ENCODE data around the gene AATF.

DNA sequence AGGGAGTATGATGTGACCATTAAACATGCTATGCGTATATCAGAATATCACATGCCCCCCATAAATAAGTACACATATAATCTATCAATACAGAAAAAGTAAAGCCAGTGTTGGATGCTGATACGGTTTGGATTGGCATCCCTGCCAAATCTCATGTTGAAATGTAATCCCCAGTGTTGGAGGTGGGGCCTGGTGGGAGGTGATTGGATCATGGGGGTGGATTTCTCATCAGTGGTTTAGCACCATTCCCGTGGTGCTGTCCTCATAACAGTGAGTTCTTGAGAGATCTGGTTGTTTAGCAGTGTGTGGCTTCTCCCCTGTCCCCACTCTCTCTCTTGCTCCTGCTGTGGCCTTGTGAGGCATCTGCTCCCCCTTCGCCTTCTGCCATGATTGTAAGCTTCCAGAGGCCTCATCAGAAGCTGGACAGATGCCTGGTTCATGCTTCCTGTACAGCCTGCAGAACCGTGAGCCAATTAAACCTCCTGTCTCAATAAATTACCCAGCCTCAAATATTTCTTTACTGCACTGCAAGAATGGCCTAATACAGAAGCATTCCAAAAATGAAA lies 88.9 kb downstream of the AATF start:
- no peak for TF ChIP-seq NR2C2 (CRISPR knock-in tag; IDR thresholded peaks at IDR 0.05)
- TF ChIP-seq, protein P1, sequence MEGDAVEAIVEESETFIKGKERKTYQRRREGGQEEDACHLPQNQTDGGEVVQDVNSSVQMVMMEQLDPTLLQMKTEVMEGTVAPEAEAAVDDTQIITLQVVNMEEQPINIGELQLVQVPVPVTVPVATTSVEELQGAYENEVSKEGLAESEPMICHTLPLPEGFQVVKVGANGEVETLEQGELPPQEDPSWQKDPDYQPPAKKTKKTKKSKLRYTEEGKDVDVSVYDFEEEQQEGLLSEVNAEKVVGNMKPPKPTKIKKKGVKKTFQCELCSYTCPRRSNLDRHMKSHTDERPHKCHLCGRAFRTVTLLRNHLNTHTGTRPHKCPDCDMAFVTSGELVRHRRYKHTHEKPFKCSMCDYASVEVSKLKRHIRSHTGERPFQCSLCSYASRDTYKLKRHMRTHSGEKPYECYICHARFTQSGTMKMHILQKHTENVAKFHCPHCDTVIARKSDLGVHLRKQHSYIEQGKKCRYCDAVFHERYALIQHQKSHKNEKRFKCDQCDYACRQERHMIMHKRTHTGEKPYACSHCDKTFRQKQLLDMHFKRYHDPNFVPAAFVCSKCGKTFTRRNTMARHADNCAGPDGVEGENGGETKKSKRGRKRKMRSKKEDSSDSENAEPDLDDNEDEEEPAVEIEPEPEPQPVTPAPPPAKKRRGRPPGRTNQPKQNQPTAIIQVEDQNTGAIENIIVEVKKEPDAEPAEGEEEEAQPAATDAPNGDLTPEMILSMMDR (IDR thresholded peaks at IDR 0.05): no peak
- TF ChIP-seq ZBTB21 (CRISPR knock-in tag; IDR thresholded peaks at IDR 0.05; ENCODE audit: borderline replicate concordance): no peak
- TF ChIP-seq ATF3 (CRISPR knock-in tag; conservative IDR thresholded peaks at IDR 0.05): no peak
- TF ChIP-seq, protein P2, sequence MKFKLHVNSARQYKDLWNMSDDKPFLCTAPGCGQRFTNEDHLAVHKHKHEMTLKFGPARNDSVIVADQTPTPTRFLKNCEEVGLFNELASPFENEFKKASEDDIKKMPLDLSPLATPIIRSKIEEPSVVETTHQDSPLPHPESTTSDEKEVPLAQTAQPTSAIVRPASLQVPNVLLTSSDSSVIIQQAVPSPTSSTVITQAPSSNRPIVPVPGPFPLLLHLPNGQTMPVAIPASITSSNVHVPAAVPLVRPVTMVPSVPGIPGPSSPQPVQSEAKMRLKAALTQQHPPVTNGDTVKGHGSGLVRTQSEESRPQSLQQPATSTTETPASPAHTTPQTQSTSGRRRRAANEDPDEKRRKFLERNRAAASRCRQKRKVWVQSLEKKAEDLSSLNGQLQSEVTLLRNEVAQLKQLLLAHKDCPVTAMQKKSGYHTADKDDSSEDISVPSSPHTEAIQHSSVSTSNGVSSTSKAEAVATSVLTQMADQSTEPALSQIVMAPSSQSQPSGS (CRISPR knock-in tag; IDR thresholded peaks at IDR 0.05; ENCODE audit: borderline replicate concordance, low read depth): no peak
- TF ChIP-seq PREB (CRISPR knock-in tag; IDR thresholded peaks at IDR 0.05; ENCODE audit: borderline replicate concordance): no peak
- no peak for TF ChIP-seq NR3C1 (CRISPR knock-in tag; conservative IDR thresholded peaks at IDR 0.05; ENCODE audit: low read depth)
- TF ChIP-seq ZNF423 (CRISPR knock-in tag; IDR thresholded peaks at IDR 0.05): no peak
- TF ChIP-seq ZNF317 (CRISPR knock-in tag; IDR thresholded peaks at IDR 0.05; ENCODE audit: borderline replicate concordance, low read depth): no peak
- TF ChIP-seq GABPB1 (CRISPR knock-in tag; IDR thresholded peaks at IDR 0.05): no peak
- no peak for TF ChIP-seq ELF4 (CRISPR knock-in tag; IDR thresholded peaks at IDR 0.05; ENCODE audit: low read depth)
- TF ChIP-seq ESRRA (CRISPR knock-in tag; IDR thresholded peaks at IDR 0.05; ENCODE audit: borderline replicate concordance): no peak
- TF ChIP-seq, protein P3, sequence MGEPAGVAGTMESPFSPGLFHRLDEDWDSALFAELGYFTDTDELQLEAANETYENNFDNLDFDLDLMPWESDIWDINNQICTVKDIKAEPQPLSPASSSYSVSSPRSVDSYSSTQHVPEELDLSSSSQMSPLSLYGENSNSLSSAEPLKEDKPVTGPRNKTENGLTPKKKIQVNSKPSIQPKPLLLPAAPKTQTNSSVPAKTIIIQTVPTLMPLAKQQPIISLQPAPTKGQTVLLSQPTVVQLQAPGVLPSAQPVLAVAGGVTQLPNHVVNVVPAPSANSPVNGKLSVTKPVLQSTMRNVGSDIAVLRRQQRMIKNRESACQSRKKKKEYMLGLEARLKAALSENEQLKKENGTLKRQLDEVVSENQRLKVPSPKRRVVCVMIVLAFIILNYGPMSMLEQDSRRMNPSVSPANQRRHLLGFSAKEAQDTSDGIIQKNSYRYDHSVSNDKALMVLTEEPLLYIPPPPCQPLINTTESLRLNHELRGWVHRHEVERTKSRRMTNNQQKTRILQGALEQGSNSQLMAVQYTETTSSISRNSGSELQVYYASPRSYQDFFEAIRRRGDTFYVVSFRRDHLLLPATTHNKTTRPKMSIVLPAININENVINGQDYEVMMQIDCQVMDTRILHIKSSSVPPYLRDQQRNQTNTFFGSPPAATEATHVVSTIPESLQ (CRISPR knock-in tag; IDR thresholded peaks at IDR 0.05): no peak

Measured in WTC11 (cell line).